Ishikawa (cell line): ENCODE data around the gene PEAK1.

Source experiments
- CEBPB ChIP-seq: IDR thresholded peaks from 2 replicates; pipeline ENCODE4 v1.6.1; 2012
- CREB1 ChIP-seq: IDR thresholded peaks from 2 replicates; pipeline ENCODE4 v1.6.1; 2012; ENCODE audit warnings: low read depth
- EGR1 ChIP-seq: IDR thresholded peaks from 2 replicates; pipeline ENCODE4 v1.6.1; 2012
- EP300 ChIP-seq: IDR thresholded peaks from 2 replicates; pipeline ENCODE4 v1.6.1; 2012; ENCODE audit warnings: borderline replicate concordance
- FOXM1 ChIP-seq: IDR thresholded peaks from 2 replicates; pipeline ENCODE4 v1.6.1; 2012; ENCODE audit warnings: low read depth, borderline replicate concordance
- MAX ChIP-seq: IDR thresholded peaks from 2 replicates; pipeline ENCODE4 v1.6.1; 2012
- NFIC ChIP-seq: IDR thresholded peaks from 2 replicates; pipeline ENCODE4 v1.6.1; 2012
- RAD21 ChIP-seq: IDR thresholded peaks from 2 replicates; pipeline ENCODE4 v1.6.1; 2012; ENCODE audit warnings: low read depth
- REST ChIP-seq: IDR thresholded peaks from 2 replicates; pipeline ENCODE4 v1.6.1; 2012; ENCODE audit warnings: low read depth, mild to moderate bottlenecking
- TAF1 ChIP-seq: IDR thresholded peaks from 2 replicates; pipeline ENCODE4 v1.6.1; 2012; ENCODE audit warnings: low read depth, mild to moderate bottlenecking
- TCF12 ChIP-seq: IDR thresholded peaks from 2 replicates; pipeline ENCODE4 v1.6.1; 2012; ENCODE audit warnings: low read depth
- TEAD4 ChIP-seq: IDR thresholded peaks from 2 replicates; pipeline ENCODE4 v1.6.1; 2012
- USF1 ChIP-seq: IDR thresholded peaks from 2 replicates; pipeline ENCODE4 v1.6.1; 2012
- YY1 ChIP-seq: IDR thresholded peaks from 2 replicates; pipeline ENCODE4 v1.6.1; 2012; ENCODE audit warnings: low read depth
- ZBTB7A ChIP-seq: IDR thresholded peaks from 2 replicates; pipeline ENCODE4 v1.6.1; 2012; ENCODE audit warnings: low read depth

The PEAK1 gene

GRCh38 chr15:77426871-77427270, 7.0 kb upstream of the PEAK1 start:
- TF ChIP-seq TCF12 (no peak), REST (no peak), NFIC (no peak)

GRCh38 chr15:77426377-77426776, 6.5 kb upstream of the PEAK1 start:
- TF ChIP-seq REST (no peak), ZBTB7A (no peak), EGR1 (no peak), TAF1 (no peak), TCF12 (no peak), RAD21 (no peak), EP300 (no peak)

- TF ChIP-seq USF1 (no peak), EP300 (no peak), ZBTB7A (no peak), REST (no peak)
Observed at GRCh38 chr15:77425104-77425503, 5.2 kb upstream of the PEAK1 start.

GRCh38 chr15:77421370-77421700, 1.4 kb upstream of the PEAK1 start:
- TF ChIP-seq RAD21 = no peak
- TF ChIP-seq REST = no peak
- TF ChIP-seq TEAD4 = no peak
- no peak for TF ChIP-seq TAF1
- TF ChIP-seq NFIC = no peak
- no peak for TF ChIP-seq USF1
- no peak for TF ChIP-seq CEBPB
- TF ChIP-seq YY1 = no peak
- TF ChIP-seq ZBTB7A = no peak
- no peak for TF ChIP-seq FOXM1
- TF ChIP-seq EP300 = no peak
- TF ChIP-seq EGR1 = no peak
- no peak for TF ChIP-seq TCF12
- no peak for TF ChIP-seq MAX
- no peak for TF ChIP-seq CREB1
